IMR-90 (cell line): ENCODE measurements around the gene RUNX1. TPM values are rescaled to one million over a fixed set of nuclear protein-coding genes. Genes with fewer than 3 reads are reported as not detected.

Experiments
- ATAC-seq: fragments of 200-7000 bp; cut with Tn5 transposase; 2 replicates; pipeline ENCODE4 v1.9.1; 2020; ENCODE audit warnings: low read depth, mild to moderate bottlenecking, moderate library complexity
- BruUV-seq: library from RNA; stranded (reverse); fragments of 400-500 nt; replicated peaks from 2 replicates; lab custom pipeline; 2021; lab: Mats Ljungman, UMichigan
- CTCF ChIA-PET: fragments of 300-600 bp; formaldehyde crosslinking; extraction: SDS; loops from one replicate; lab custom pipeline; 2021; ENCODE audit warnings: antibody characterized with exemption; lab: Yijun Ruan, JAX
- POLR2A ChIA-PET: fragments of 300-600 bp; sonication (Branson Sonifier 250); formaldehyde crosslinking; loops from one replicate; lab custom pipeline; 2022; ENCODE audit warnings: antibody characterized with exemption; ENCODE audit not compliant: unreplicated experiment; lab: Charles Lee
- DNase-seq: peaks from one replicate; pipeline ENCODE4 v3.0.0; 2013
- H2AFZ ChIP-seq: replicated peaks from 2 replicates; pipeline ENCODE3; 2013; ENCODE audit warnings: low read length, mild to moderate bottlenecking; ENCODE audit not compliant: poor library complexity
- H2AK5ac ChIP-seq: 2 replicates; pipeline ENCODE4 v1.6.1; 2013; ENCODE audit warnings: low read depth, low read length, inconsistent platforms
- H2AK9ac ChIP-seq: replicated peaks from 2 replicates; pipeline ENCODE3; 2013; ENCODE audit warnings: mild to moderate bottlenecking, low read depth, low read length, moderate library complexity; ENCODE audit not compliant: poor library complexity
- H2BK120ac ChIP-seq: 2 replicates; pipeline ENCODE4 v1.6.1; 2013; ENCODE audit warnings: low read depth, low read length, inconsistent platforms
- H2BK15ac ChIP-seq: 3 replicates; pipeline ENCODE4 v1.6.1; 2013; ENCODE audit warnings: low read depth, low read length, inconsistent platforms
- H2BK20ac ChIP-seq: 2 replicates; pipeline ENCODE4 v1.6.1; 2013; ENCODE audit warnings: low read depth, mild to moderate bottlenecking, inconsistent platforms, low read length, moderate library complexity
- H2BK5ac ChIP-seq: 2 replicates; pipeline ENCODE4 v1.6.1; 2013; ENCODE audit warnings: mild to moderate bottlenecking, low read depth, low read length, inconsistent platforms; ENCODE audit not compliant: poor library complexity, severe bottlenecking
- H3K14ac ChIP-seq: replicated peaks from 2 replicates; pipeline ENCODE4 v1.6.1; 2013; ENCODE audit warnings: low read depth, low read length, inconsistent platforms
- H3K18ac ChIP-seq: 2 replicates; pipeline ENCODE4 v1.6.1; 2013; ENCODE audit warnings: low read depth, low read length, control low read depth
- H3K23ac ChIP-seq: 2 replicates; pipeline ENCODE4 v1.6.1; 2013; ENCODE audit warnings: low read depth, low read length, inconsistent platforms
- H3K27ac ChIP-seq: 2 replicates; pipeline ENCODE4 v1.5.1; 2013; ENCODE audit warnings: mild to moderate bottlenecking, control low read depth, low read length; ENCODE audit not compliant: insufficient read depth
- H3K27me3 ChIP-seq: 2 replicates; pipeline ENCODE4 v1.6.1; 2013; ENCODE audit warnings: low read length; ENCODE audit not compliant: control insufficient read depth, insufficient read depth
- H3K36me3 ChIP-seq: 2 replicates; pipeline ENCODE4 v1.6.1; 2013; ENCODE audit warnings: low read length, mixed read lengths; ENCODE audit not compliant: control insufficient read depth, insufficient read depth
- H3K4ac ChIP-seq: 2 replicates; pipeline ENCODE4 v1.6.1; 2013; ENCODE audit warnings: low read depth, low read length, inconsistent platforms
- H3K4me1 ChIP-seq: 2 replicates; pipeline ENCODE4 v1.6.1; 2013; ENCODE audit warnings: low read length, mixed read lengths; ENCODE audit not compliant: control insufficient read depth, insufficient read depth
- H3K4me2 ChIP-seq: 2 replicates; pipeline ENCODE4 v1.6.1; 2013; ENCODE audit warnings: low read depth, mild to moderate bottlenecking, control low read depth, low read length, moderate library complexity
- H3K4me3 ChIP-seq: 2 replicates; pipeline ENCODE4 v1.5.1; 2013; ENCODE audit warnings: low read depth, mild to moderate bottlenecking, control low read depth, low read length, moderate library complexity; ENCODE audit not compliant: insufficient read depth
- H3K56ac ChIP-seq: 2 replicates; pipeline ENCODE4 v1.6.1; 2013; ENCODE audit warnings: low read length, inconsistent platforms; ENCODE audit not compliant: insufficient read depth; ENCODE audit errors: extremely low read depth
- H3K79me1 ChIP-seq, 2 experiments: 2 replicates each; pipeline ENCODE4 v1.6.1; 2013; ENCODE audit warnings: low read length in 2 of 2, inconsistent platforms in 1 of 2, low read depth in 1 of 2
- H3K9ac ChIP-seq: 2 replicates; pipeline ENCODE4 v1.6.1; 2013; ENCODE audit warnings: low read depth, low read length, control low read depth
- H3K9me1 ChIP-seq: 2 replicates; pipeline ENCODE4 v1.6.1; 2013; ENCODE audit warnings: low read length, inconsistent platforms; ENCODE audit not compliant: insufficient read depth
- H3K9me3 ChIP-seq: 2 replicates; pipeline ENCODE4 v1.6.1; 2013; ENCODE audit warnings: low read length; ENCODE audit not compliant: control insufficient read depth, insufficient read depth
- H4K20me1 ChIP-seq: 2 replicates; pipeline ENCODE4 v1.6.1; 2013; ENCODE audit warnings: low read length, inconsistent platforms; ENCODE audit not compliant: insufficient read depth
- H4K5ac ChIP-seq: 2 replicates; pipeline ENCODE4 v1.6.1; 2013; ENCODE audit warnings: mild to moderate bottlenecking, low read depth, low read length, control low read depth
- H4K8ac ChIP-seq, 2 experiments: 2 replicates each; pipeline ENCODE4 v1.6.1; 2013; ENCODE audit warnings: low read depth in 2 of 2, low read length in 2 of 2, control low read depth in 1 of 2, inconsistent platforms in 1 of 2
- H4K91ac ChIP-seq: 2 replicates; pipeline ENCODE4 v1.6.1; 2013; ENCODE audit warnings: low read depth, low read length, inconsistent platforms; ENCODE audit not compliant: insufficient read depth
- BHLHE40 ChIP-seq: fragments of 150-350 bp; IDR thresholded peaks from 2 replicates; pipeline ENCODE4 v1.6.1; 2016; ENCODE audit warnings: mild to moderate bottlenecking, low read depth, low read length
- CEBPB ChIP-seq: IDR thresholded peaks from 2 replicates; pipeline ENCODE4 v1.6.1; 2012; ENCODE audit warnings: low read depth, low read length, improper control_type of control experiment
- WGBS, 2 experiments: methylation state at CpG; one replicate each; pipeline versions ENCODE4 v1.1.5 to v1.1.7; 2013; ENCODE audit warnings: missing lambda C conversion rate in 2 of 2; ENCODE audit not compliant: insufficient read length in 1 of 2; ENCODE audit errors: extremely low coverage in 2 of 2; 5-methylcytosine and 5-hydroxymethylcytosine counted together
- dilution Hi-C: fragments of 300-500 bp; cut with HindIII; formaldehyde crosslinking; loops from one replicate; pipeline ENCODE4 v1.14.3; 2018; ENCODE audit warnings: low sequenced_read_pairs; ENCODE audit not compliant: unreplicated experiment
- in situ Hi-C: fragments of 300-500 bp; cut with MboI; formaldehyde crosslinking; loops from 3 replicates; pipeline ENCODE4 v1.14.3; 2019; ENCODE audit warnings: low sequenced_read_pairs, inconsistent platforms, mixed read lengths
- intact Hi-C: fragments of 100-400 bp; cut with micrococcal nuclease; formaldehyde crosslinking; loops from 2 replicates; pipeline ENCODE4 v1.10.0; 2022
- polyA plus RNA-seq, 3 experiments: library from polyadenylated mRNA; depleted of rRNA; stranded (reverse); fragments of >200 nt; gene quantifications; 2 replicates each; pipeline ENCODE4 v1.2.3, GENCODE V29; 2012; ENCODE audit warnings: low replicate concordance in 1 of 3
- total RNA-seq: library from RNA; depleted of rRNA; stranded (reverse); fragments of >200 nt; gene quantifications from 2 replicates; pipeline ENCODE4 v1.2.3, GENCODE V29; 2012

Gene RUNX1
- total and polyA plus RNA-seq, 2 of the 4 experiments (the other 2 are of a cell fraction) = 34.5 to 56.5 TPM

- in situ Hi-C loops = no loop called here
- no TSS peak for BruUV-seq
Observed at GRCh38 chr21:34774750-34775149, 274.4 kb downstream of the RUNX1 start.

More at GRCh38 chr21:34774750-34775149, 274.4 kb downstream of the RUNX1 start:
- Histone ChIP-seq H3K4me1 (peaks cover 4% of the 10 kb centered on the region), H3K27me3 (no peaks in the 10 kb centered on the region; the same call in 1 of the 2 replicates), H2AFZ (no peak overlapping the region), H2BK120ac (no peak overlapping the region), H3K27ac (no peak overlapping the region), H3K9me1 (no peaks in the 10 kb centered on the region), H4K5ac (no peak overlapping the region), H4K8ac (no peak overlapping the region), H3K36me3 (no peaks in the 10 kb centered on the region), H3K79me1 (no peaks in the 10 kb centered on the region), H2BK20ac (no peak overlapping the region), H4K91ac (no peak overlapping the region), H3K4ac (no peak overlapping the region), H3K18ac (no peak overlapping the region), H2AK9ac (no peak overlapping the region), H2BK5ac (no peak overlapping the region), H3K9ac (no peak overlapping the region), H4K20me1 (no peaks in the 10 kb centered on the region), H3K4me3 (no peak overlapping the region), H3K23ac (no peak overlapping the region), H3K56ac (no peak overlapping the region), H2BK15ac (no peak overlapping the region), H3K14ac (no peak overlapping the region), H2AK5ac (no peak overlapping the region), H3K4me2 (no peak overlapping the region), H3K9me3 (no peaks in the 10 kb centered on the region)
- WGBS, 2 experiments = no CpG with 5 or more reads among the region's 2 CpGs
- ChIA-PET POLR2A (no interaction called here), CTCF (interaction anchor here (0.8 kb wide), 1 partner anchor 29 kb away, joined by 3 read pairs; no protein-coding TSS in a partner anchor)
- DNase-seq (no peak), ATAC-seq (no peak)
- dilution Hi-C loops (no loop called here), intact Hi-C loops (no loop called here)
- TF ChIP-seq CEBPB (peak; percentile 91), BHLHE40 (no peak)
